ENCODE results near the gene ARPC5L.

DNA sequence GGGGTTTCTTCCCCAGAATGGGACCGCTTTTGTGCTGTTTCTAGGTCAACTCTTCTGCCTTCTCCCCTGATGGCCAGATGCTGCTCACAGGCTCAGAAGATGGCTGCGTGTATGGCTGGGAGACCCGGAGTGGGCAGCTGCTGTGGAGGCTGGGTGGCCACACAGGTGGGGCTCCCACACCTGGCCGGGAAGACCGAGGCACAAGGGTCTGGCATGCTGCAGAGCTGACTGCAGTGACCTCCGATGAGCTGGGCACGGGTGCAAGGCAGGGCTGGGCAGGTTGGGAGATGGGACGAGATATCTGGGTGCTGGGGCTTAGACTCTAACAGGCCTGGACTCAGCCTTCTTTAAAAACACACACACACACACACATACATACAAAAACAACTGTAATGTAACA is 7.8 kb upstream of the ARPC5L start:
- TF ChIP-seq CTCF (IDR thresholded peaks at IDR 0.05; ENCODE audit: insufficient read depth, low read depth, low read length), result no peak
- no peak for TF ChIP-seq EZH2 (IDR thresholded peaks at IDR 0.05; ENCODE audit: insufficient read depth, low read length)
